Stimulated activated CD4-positive, alpha-beta T cell treated with anti-CD3 and anti-CD28 coated beads, Interleukin-2, amount 100 ng/mL, for 48 hours (primary cell): Measurements from ENCODE around the gene PDE4C.
"Not testable (repeated sequence)": the region's sequence is repeated elsewhere in the genome, so short reads cannot be mapped to it uniquely, and the experiment has no call there.

Source experiments
- DNase-seq, 2 donors: peaks; one replicate each; pipeline ENCODE4 v3.0.0-alpha.2; 2020

Gene PDE4C

DNA sequence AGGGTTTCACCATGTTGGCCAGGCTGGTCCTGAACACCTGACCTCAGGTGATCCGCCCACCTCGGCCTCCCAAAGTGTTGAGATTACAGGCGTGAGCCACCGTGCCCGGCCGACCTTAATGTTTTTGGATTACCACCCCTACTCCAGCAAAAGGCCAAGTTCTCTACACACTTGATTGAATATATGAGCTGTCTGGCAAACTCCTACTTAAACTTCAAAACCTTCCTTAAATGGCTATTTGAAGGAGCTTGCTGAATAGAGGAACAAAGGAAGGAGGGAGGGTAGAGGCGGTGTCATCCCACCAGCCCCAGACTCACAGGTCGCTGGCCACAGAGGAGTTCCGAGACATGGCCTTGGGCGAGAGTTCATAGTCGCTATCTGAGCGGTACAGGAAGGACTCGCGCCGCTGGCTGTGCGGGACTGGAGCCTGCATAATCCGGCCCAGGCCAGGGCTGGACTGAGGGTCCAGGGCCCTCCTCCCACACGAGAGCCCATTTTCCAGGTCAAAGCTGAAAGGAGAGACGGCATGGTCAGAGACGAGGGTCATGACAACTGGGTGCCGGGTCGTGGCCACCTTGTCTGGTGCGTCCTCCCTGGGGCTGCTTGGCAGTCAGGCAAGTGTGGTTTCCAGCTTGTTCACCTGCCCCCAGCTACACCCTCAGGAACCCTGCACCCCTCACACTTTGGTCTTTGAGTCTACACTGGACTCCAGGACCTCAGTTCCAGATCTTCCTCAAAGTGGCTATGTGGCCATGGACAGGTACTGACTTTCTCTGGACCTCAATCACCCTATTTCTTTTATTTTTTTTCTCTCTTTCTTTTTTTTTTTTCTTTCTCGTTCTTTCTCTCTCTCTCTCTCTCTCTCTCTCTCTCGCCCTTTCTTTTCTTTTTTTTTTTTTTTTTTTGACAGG, 4.2 kb downstream of the PDE4C start:
- no peak for DNase-seq

DNA sequence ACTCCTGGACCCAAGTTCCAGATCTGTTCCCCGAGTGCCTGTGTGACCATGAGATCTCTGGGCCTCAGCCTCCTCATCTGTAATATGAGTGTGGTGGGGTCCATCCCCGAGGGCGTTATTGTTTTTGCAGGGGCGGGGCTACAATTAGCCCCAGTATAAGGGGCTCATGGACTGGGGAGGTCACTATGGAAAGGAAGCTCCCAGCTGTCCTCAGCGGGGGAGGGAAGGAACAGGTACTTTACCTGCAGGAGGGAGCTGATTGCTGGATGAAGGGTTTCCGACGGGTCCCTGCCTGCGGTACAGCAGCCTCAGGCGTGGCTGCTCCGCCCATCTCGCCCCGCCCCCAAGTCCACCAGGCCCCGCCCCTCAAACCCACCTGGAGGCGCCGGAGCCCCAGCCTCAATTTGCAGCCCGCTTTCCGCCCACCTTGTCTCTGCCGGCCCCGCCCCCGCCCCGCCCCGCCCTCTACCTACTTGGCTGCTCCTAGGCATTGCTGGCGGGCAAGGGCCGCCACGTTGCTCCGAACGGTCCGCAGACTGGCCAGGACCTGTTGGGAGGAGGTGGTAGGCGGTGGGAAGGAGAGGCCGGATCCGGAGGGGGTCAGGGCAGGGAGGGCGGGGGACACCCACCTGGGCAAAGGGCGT, 5.5 kb downstream of the PDE4C start:
- no peak for DNase-seq

DNA sequence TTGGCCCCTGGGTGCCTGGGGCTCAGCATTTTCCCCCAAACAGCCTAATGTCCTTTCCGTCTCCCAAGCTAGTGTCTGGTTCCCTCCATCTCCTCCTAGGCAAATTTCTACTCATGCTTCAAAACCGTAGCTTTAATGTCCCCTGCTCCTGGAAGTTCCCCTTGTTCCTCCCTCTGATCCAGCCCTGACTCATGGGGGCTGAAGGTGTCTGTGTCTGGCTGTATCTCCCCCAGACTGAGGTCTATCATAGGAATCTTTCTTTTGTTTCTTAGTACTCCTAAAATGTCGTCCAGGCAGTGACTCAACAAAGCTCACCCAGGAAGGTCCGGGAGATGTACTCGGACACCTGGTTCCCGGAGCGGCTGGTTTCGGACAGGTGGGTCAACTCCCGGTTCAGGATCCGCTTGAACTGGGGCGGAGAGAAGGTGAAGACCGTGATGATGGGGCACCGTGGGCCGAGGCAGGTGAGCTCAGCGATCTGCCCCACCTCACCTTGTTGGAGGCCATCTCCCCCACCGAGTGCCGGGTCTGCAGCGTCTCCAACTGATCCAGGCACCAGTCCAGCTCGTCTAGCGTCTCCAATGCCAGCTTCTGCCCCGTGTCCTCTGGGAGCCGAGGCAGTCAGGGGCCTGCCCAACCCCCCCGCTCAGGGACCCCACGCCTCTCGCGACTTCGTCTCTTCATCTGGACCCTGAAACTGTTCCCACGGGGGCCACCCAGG, 6.2 kb downstream of the PDE4C start:
- DNase-seq: no peak

DNA sequence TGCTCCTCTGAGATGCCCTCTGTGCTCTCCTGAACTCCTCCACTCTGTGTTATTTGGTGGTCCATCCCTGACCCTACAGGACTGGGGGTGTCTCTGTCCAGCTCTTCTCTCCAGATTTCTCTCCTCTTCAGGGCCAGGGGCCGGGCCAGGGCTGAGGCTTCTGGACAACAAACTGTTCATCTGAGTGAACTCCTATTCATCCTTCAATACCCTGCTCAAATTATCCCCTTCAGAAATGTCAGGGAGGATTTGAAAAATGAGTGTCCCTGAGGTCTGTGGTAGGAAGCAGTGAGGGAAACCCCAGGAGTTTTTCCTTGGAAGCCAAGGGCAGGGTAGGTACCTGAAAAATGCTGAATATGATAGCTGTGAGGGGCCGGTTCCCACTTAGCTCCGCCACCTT, 7.6 kb downstream of the PDE4C start:
- no peak for DNase-seq

DNA sequence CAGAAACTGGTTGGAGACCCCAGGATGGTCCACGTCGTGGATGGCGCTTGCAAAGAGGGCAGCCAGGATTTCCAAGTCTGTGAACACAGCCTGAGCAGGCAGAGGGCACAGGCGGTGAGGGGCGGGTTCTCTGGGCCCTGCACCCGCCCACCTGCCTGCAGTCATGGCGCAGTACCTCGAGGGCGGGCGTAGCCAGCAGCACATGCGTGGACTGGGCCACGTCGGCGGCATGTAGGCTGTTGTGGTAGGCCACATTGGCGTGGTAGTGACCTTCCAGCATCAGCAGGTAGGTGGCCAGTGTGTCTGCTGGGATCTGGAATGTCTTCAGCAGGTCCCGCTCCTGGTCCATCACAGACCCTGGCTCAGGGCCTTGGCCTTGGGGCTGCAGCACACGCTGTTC, 8.1 kb downstream of the PDE4C start:
- no peak for DNase-seq

DNA sequence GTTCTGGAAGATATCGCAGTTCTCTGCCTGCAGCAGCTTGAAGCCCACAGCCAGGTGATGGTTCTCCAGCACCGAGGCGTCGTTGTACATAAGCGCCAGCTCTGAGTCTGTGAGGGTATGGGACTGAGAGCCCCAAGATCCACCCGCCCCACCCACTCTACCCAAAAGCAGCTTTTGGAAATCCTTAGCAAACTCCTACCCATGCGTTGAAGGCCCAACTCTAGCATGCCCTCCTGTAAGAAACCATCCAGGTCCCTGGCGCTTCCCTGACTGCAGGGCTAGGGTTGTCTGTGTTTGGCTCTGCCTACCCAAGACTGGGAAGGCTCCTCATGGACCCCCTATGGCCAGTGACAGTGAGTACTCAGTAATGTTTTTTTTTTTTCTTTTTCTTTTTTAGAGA, 9.4 kb downstream of the PDE4C start:
- no peak for DNase-seq

DNA sequence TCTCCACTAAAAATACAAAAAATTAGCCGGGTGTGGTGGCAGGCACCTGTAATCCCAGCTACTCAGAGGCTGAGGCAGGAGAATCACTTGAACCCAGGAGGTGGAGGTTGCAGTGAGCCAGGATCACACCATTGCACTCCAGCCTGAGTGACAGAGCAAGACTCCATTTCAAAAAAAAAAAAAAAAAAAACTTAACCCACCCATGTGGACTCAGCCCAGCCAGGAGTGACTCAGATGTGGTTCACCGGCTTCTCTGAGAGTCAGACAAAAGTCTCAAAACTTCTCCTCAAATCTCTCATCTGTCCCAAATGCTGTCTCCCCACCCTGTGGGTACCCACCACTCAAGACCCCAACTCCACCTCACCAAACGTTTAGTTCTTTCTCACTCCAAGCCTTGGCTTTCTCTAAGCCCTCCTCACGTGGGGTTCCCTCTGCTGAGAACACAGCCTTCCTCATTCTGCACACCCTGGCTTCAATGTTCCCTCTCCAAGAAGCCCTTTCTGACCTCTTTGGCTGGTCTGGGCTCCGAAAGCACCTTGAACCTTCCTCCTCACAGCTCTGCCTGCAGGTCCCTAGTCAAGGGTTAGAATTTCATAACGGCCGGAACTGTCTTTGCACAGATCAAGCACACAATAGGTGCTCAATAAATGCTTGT, 11.3 kb downstream of the PDE4C start:
- no peak for DNase-seq

DNA sequence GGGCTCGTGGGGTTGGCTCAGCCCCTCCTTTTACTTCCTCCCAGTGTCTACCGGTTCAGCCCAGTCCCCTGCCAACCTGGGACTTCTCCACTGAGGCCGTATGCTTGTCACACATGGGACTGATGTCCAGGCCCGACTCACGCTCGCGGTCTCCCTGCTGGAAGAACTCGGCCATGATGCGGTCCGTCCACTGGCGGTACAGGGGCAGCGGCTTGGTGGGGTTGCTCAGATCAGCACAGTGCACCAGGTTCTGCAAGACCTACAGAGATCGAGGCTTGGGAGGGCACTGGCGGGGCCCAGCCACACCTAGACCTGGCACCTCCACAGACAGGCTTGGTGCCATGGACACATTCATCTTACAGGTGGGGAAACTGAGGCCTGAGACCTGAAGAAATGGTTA, 14.6 kb downstream of the PDE4C start:
- no peak for DNase-seq

DNA sequence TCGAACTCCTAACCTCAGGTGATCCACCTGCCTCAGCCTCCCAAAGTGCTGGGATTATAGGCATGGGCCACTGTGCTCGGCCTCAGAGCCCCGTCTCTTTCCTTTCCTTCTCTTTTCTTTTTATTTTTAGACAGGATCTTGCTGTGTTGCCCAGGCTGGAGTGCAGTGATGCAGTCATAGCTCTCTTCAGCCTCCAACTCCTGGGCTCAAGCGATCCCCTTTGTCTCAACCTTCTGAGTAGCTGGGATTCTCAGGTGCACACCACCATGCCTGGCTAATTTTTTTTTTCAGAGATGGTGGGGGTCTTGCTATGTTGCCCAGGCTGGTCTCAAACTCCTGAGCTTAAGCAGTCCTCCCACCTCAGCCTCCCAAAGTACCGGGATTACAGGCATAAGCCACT, 16.3 kb downstream of the PDE4C start:
- DNase-seq: not testable (repeated sequence)

DNA sequence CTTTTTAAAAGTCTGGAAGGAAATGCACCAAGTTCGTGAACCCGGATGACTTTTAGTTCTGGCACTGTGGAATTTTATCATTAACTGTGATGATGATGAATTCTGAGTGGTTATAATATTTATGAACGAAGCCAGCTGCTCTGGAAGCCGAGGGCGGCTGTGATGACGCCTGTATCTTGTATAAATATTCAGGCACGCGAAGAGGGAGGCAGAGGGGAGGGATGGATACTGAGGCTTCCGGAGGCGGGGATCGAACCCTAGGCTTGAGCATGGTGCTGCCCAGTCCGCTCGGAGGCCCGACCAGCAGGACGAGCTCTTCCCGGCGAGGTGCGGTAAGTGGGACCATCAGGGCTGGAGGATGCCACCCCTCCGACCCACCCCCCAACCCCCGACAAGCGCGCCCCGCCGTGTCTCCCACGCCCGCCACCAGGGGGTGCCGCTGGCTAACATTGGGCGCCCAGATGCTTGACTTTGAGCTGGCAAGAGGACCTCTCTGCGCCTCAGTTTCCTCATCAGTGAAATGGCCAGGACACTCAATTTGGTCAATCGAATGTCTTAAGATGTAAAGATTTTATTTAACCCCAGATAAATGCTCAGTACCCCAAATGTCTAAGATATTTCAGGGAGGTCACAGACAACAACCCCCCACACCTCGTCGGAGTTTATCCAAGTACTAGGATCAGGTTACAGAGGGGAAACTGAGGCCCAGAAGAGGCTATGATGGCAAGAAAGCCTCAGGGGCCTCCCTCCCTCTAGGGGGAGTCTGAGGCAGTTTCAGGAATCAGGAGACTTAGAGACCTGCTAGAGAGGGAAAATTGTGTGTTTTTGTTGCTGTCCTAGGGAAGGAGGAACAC, 17.9 kb downstream of the PDE4C start:
- peak; percentile 57 to 66 for DNase-seq

DNA sequence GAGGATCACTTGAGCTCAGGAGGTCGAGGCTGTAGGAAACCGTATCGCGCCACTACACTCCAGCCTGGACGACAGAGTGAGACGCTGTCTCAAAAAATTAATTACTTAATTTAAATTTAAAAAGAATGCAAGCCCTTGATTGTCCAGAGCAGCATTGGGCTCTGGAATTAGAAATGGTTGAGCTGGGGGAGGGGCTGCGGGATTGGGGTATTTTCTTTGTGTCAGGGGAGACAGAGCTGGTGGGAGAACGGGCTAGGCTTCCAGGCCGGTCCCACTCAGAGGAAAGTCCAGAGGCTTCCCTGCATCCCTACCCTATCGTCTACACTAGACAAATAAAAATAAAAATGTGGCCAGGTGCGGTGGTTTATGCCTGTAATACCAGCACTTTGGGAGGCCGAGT, 20.2 kb downstream of the PDE4C start:
- DNase-seq: no peak

DNA sequence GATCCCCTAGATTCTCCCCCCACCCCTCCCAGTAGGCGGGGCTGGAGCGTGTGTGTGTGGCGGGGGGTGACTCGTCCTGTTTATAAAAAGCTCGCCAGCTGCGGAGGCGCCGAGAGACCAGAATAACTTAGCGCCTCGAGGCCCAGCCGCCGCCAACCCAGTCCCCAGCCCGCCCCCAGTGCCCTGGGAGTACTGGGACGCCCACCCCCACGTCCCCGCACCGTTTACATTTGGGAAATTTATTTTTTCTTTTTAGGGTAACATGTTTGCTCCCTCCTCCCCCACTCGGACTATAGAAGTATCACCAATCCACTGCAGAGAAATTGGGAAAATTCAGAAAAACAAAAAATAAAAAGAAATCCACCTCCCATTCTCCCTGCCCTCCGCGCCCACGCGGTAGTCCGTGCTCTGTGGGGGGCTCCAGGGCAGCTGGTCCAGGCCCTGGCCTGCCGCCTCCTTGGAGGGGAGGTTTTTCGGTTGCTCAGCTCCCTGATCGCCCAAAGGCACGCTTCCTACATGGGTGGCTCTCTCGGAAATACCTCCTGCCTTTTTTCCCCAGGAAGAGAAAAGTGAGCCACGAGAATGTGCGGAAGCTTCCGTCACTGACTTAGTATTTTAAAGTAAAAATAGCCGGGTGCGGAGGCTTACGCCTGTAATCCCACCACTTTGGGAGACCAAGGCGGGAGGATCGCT, 20.9 kb downstream of the PDE4C start:
- peak in 1 of 2 donors; percentile 53 for DNase-seq

DNA sequence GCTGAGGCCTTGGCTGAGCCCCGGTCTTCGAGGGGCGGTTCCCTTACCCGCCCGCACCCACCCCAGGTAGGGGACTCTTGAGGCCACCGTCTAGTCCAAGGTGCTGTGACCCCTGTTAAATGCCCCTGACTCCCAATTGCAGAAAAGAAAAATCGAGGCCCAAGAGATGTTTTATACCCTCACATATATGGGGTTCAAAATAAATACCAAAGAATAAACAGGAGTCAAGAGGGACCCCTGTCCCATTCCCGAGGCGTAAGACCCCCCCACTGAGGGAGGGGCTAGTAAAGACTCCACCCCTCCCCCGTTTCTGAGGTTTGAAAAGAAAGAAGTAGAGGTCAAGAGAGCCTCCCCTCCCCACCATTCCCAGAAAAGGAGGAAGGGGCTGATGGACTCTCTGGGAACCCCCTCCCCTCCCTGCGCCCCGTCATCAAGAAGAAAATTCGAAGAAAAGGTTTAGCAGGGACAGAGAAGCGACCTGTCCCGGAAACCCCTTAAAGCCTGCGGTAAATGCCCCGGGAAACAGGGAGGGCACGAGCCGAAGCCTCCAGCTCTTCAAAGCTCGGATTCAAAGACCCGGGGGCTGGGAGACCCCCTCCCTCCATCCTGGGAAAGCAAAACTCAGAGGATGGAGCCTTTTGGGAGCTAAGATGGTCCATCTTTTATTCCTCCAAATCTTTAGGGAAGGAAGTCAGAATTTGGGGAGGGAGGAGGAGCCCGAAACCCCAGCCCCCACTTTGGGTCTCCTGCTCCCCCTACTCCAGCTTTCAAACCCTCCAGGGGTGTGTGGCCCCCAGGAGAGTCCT, 21.6 kb downstream of the PDE4C start:
- peak; percentile 36 to 53 for DNase-seq

DNA sequence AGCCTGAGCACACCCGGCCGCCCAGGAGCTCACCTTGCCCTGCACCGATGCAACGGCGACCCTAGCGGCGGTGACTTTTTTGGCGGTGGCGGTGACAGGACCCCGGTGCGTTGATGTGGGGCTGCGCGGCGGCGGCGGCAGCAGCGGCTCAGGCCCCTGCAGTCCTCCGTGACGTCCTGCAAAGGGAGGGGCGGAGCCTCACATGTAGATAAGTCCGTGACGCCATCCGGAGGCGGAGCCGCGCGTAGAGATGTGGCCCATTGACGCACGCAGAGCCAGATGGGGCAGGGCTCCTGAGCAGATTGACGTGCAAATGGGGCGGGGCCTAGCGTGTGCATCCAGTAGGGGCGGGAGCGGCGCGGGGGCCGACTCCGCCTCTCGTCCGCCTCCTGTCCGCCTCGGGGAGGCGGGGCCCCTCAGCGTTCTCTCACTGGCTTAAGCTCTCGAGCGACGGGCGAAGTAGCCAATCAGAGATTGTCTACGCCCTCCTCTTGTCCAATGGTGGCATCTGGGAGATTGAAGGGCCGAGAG, 22.3 kb downstream of the PDE4C start, which contains the start of gene RAB3A:
TSS of gene RAB3A (minus strand) at position 180 of the 531 bp plus-strand sequence. CDS start 1,302 bp downstream, outside the sequence.
- peak; percentile 99 for DNase-seq

DNA sequence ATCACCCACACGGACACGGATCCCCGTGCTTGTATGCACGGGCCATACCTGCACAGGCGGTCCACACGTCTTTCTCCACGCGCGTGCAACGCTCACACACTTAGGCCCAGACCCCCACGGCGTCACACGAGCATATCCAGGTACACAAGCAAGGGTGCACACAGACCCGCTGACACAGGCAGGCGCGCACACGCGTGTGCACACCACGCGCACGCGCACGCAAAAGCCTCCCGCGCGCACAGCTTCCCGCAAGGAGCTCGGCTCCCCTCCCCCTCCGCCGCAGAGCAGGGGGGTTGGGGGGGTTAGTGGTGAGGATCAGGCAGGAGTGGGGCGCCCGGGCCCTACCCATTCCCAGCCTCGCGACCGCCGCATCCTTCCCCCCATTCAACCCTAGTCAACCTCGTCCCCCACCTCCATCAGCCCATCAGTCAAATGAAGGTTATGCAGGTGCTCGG, 22.8 kb downstream of the PDE4C start:
- DNase-seq: peak in 1 of 2 donors; percentile 39

DNA sequence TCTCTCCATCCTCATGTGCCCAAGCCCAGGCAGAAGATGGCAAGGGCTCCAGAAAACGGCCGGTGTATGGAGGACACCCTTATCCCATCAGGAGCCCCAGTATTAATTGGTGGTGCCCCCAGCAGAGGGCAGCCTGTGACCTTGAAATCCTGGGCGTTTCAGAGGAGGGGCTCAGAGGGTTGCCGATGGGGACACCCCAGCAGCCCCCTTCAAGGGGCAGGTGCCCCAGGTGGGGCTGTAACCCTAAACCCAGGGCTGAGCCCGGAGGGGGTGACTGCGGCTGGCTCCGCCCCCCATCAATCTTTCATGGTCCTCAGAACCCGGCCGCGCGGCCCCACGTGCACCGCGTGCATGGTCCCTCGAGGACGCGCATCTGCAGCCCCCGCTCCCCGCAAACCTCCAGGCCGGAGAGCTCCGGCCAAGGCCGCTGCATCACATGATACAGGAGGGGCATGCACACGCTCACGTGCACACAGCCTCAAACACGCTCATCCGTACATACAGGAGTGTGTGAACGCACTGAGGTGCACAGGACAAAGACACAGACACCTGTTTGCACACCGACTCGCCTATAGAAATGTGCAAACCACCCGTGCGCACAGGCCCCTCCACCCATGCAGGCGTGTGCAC, 23.3 kb downstream of the PDE4C start:
- DNase-seq: no peak

DNA sequence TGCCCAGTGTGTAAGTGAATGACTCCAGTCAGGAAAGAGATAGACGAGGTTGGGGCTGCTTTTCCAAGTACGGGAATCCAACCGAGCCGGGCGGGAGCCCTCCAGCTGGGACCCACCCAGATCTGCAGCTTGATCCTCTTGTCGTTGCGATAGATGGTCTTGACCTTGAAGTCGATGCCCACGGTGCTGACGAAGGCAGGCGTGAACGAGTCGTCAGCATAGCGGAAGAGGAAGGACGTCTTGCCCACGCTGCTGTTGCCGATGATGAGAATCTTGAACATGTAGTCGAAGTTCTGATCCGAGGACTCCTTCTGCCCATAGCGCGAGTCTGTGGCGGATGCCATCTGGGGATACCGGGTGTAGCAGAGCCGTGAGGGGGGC, 23.9 kb downstream of the PDE4C start:
- DNase-seq: no peak

DNA sequence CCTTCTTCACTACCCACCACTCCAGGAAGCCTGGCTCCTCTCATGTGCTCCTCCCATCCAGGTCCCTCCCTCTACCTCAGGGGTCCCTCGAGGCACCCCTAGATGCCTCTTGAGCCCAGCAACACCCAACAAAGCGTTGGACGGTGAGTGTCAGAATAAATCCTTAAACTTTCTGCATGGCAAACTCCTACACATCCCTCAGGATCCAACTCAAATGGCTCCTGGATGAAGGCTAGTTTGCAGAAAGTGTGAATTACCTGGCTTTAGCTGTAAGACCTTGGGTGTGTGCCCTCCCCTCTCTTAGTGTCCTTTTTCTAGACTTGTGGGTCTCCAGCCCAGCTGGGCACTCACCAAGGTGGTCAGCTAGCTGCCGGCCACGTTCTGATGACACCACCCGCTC, 27.9 kb downstream of the PDE4C start:
- DNase-seq: no peak

DNA sequence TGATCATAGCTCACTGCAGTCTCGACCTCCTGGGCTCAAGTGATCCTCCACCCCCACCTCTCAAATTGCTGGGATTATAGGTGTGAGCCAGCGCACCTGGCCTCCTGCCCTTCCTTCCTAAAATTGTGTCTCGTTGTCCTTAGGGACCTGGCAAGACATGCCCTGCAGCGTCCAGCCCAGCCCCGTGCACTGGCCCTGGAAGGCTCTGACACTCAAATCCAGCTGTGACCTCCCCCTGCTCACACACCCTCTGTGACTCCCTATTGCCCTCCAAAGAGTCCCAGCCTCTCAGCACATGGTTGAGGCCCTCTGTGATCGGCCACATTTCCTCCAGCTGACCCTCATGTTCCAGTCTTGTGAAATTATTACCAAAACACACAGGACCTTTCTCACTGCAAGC, 28.3 kb downstream of the PDE4C start:
- no peak for DNase-seq

DNA sequence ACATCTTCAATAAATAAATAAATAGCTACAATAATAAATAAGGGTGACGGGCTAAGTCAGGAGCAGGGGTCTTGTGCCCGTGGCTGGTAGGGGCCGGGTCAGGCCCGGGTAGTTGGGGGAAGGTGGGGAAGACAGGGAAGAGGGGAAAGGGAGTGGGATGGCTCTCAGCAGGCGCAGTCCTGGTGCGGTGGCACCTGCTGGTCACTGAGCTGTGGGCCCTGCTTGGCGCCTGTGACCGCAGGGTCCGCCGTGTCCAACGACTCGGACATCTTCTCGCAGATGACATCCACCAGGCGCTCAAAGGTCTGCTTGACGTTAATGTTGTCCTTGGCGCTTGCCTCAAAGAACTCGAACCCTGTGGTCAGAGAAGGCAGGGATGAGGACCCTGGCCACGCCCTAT, 28.9 kb downstream of the PDE4C start:
- no peak for DNase-seq
